HL-60 (cell line): Measurements from ENCODE around the gene TMEM53.

Experiments used
- DNase-seq, 2 experiments: peaks; one replicate each; pipeline ENCODE4 v3.0.0-alpha.2; 2010 to 2020; ENCODE audit warnings: low read depth in 1 of 2, low spot score in 1 of 2
- H3K27ac ChIP-seq: fragments of 250-450 bp; sonication (Bioruptor Pico); replicated peaks from 2 replicates; pipeline ENCODE4 v1.5.1; 2020; ENCODE audit warnings: mild to moderate bottlenecking, moderate library complexity
- H3K27me3 ChIP-seq: fragments of 250-450 bp; sonication (Bioruptor Pico); 2 replicates; pipeline ENCODE4 v1.5.1; 2021; ENCODE audit warnings: mild to moderate bottlenecking, moderate library complexity; ENCODE audit not compliant: insufficient read depth, poor library complexity, severe bottlenecking
- H3K4me3 ChIP-seq: replicated peaks from 2 replicates; pipeline ENCODE4 v1.5.1; 2011; ENCODE audit warnings: mild to moderate bottlenecking, control low read depth, low read length; ENCODE audit not compliant: insufficient read depth
- CTCF ChIP-seq: IDR thresholded peaks from one replicate; pipeline ENCODE4 v1.5.1; 2011; ENCODE audit warnings: low read length, control low read depth, inconsistent platforms; ENCODE audit not compliant: insufficient read depth
- GABPA ChIP-seq: IDR thresholded peaks from 2 replicates; pipeline ENCODE4 v1.6.1; 2012; ENCODE audit warnings: low read depth
- POLR2AphosphoS5 ChIP-seq: IDR thresholded peaks from 2 replicates; pipeline ENCODE4 v1.6.1; 2012; ENCODE audit warnings: low read depth
- REST ChIP-seq: IDR thresholded peaks from 2 replicates; pipeline ENCODE4 v1.6.1; 2012; ENCODE audit warnings: low read depth; ENCODE audit not compliant: insufficient replicate concordance
- SPI1 ChIP-seq: IDR thresholded peaks from 2 replicates; pipeline ENCODE4 v1.6.1; 2012; ENCODE audit warnings: low read depth, mild to moderate bottlenecking, borderline replicate concordance

Gene TMEM53

DNA sequence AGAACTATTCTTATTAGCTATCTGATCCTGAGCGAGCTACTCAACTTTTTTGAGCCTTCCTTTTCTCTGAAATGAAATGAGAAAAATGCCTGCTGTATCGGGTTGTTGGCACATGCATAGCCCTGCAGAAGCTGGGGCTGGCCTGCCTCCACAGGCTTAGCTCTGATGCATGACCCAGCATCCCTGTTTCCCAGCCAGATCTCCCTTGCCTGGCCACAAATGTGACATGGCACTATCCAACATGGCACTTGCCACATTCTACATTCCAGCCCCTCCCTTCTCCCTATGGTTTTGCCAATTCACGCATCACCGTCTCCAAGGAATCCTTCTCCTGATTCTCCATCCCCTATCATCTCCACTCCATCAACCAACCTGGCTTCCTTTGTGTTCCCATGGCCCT lies 42.9 kb upstream of the TMEM53 start:
- Histone ChIP-seq H3K27ac (no peak overlapping the region), H3K4me3 (no peak overlapping the region)
- no peak for TF ChIP-seq GABPA
- no peak for TF ChIP-seq POLR2AphosphoS5
- no peak for TF ChIP-seq CTCF
- no peak for TF ChIP-seq REST
- TF ChIP-seq SPI1: no peak

DNA sequence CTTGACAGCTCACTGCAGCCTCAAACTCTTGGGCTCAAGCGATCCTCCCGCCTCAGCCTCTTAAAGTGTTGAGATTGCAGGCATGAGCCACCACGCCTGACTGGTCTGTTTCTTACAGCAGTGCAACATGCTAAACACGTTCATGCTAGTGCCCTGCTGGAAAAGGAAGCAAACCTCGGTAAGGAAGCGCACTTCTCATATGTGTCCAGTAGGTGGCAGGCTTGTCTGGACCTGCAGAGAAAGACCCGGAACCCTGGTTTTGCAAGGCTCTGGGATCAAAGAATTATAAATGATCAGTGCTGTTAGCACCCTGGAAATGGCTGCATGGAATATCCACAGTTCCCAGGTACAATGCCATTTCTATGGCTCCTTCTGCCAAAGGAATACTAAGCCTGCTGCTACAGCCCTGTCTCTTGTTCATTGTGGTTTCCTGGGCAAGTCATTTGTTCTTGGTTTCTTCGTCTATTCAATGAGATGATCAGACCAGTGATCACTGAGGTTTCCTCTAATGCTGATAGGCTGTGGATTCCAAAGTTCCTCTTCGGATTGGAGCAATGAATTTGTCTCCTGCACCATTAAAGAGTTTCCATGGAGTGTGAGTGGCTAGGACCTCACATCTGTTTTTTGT lies 40.8 kb upstream of the TMEM53 start:
- peak; percentile 78 to 87 for DNase-seq
- no peak overlapping the region for H3K4me3 ChIP-seq

More for the DNA sequence above, 42.9 kb upstream of the TMEM53 start:
- no peak for DNase-seq
- no peaks in the 10 kb centered on the region for H3K27me3 ChIP-seq

More for the DNA sequence above, 40.8 kb upstream of the TMEM53 start:
- no peaks in the 10 kb centered on the region for H3K27me3 ChIP-seq
- H3K27ac ChIP-seq: peak overlapping the region; percentile 30; the same call in 1 of the 2 replicates
- TF ChIP-seq REST (no peak), SPI1 (peak; percentile 53; the same call in 1 of the 2 replicates), CTCF (peak; percentile 97), POLR2AphosphoS5 (no peak)
